Keratinocyte (primary cell): Measurements from ENCODE around the gene CENPF. TPM values are rescaled to one million over a fixed set of nuclear protein-coding genes. Genes with fewer than 3 reads are reported as not detected.

Source experiments
- DNase-seq: peaks from one replicate; pipeline ENCODE4 v3.0.0-alpha.2; 2011; ENCODE audit warnings: low read depth, missing footprints, low spot score
- FAIRE-seq: peaks from 2 replicates; lab custom pipeline; 2011; peaks lifted over from hg19 to GRCh38; lab: Jason Lieb, UNC
- H2AFZ ChIP-seq: 2 replicates; pipeline ENCODE4 v1.6.0; 2012; ENCODE audit warnings: low read length, control low read depth, inconsistent platforms; ENCODE audit not compliant: control insufficient read depth
- H3K27ac ChIP-seq: 2 replicates; pipeline ENCODE4 v1.5.1; 2011; ENCODE audit warnings: low read length; ENCODE audit not compliant: control insufficient read depth, insufficient read depth
- H3K27me3 ChIP-seq: 3 replicates; pipeline ENCODE4 v1.6.0; 2011; ENCODE audit warnings: low read length; ENCODE audit not compliant: control insufficient read depth, insufficient read depth; ENCODE audit errors: extremely low read depth
- H3K36me3 ChIP-seq, 2 experiments: 2 replicates in 1 of 2; 3 replicates in 1 of 2; pipeline ENCODE4 v1.5.1; 2011; ENCODE audit warnings: low read length in 2 of 2, mild to moderate bottlenecking in 1 of 2; ENCODE audit not compliant: control insufficient read depth in 2 of 2, insufficient read depth in 2 of 2; ENCODE audit errors: extremely low read depth in 1 of 2
- H3K4me1 ChIP-seq: 3 replicates; pipeline ENCODE4 v1.5.1; 2011; ENCODE audit warnings: low read length; ENCODE audit not compliant: control insufficient read depth, insufficient read depth; ENCODE audit errors: extremely low read depth
- H3K4me2 ChIP-seq: 3 replicates; pipeline ENCODE4 v1.6.0; 2011; ENCODE audit warnings: low read depth, low read length; ENCODE audit not compliant: control insufficient read depth, insufficient read depth; ENCODE audit errors: extremely low read depth
- H3K4me3 ChIP-seq, 3 experiments: fragments of 200-600 bp in 1 of 3; sonication (generic) in 1 of 3; 2 replicates in 2 of 3; 3 replicates in 1 of 3; pipeline ENCODE4 v1.5.1; 2011 to 2016; ENCODE audit warnings: low read length in 3 of 3, mild to moderate bottlenecking in 3 of 3, control low read depth in 2 of 3, inconsistent platforms in 1 of 3, low read depth in 1 of 3, mixed read lengths in 1 of 3, mixed run types in 1 of 3, moderate library complexity in 1 of 3; ENCODE audit not compliant: control insufficient read depth in 2 of 3, insufficient read depth in 2 of 3; ENCODE audit errors: extremely low read depth in 1 of 3
- H3K79me2 ChIP-seq: 2 replicates; pipeline ENCODE4 v1.6.0; 2012; ENCODE audit warnings: low read length; ENCODE audit not compliant: control insufficient read depth, insufficient read depth
- H3K9ac ChIP-seq: 3 replicates; pipeline ENCODE4 v1.6.0; 2011; ENCODE audit warnings: low read length; ENCODE audit not compliant: control insufficient read depth, insufficient read depth; ENCODE audit errors: extremely low read depth
- H3K9me1 ChIP-seq: 3 replicates; pipeline ENCODE4 v1.6.0; 2011; ENCODE audit warnings: low read length; ENCODE audit not compliant: control insufficient read depth, insufficient read depth; ENCODE audit errors: extremely low read depth
- H3K9me3 ChIP-seq: 2 replicates; pipeline ENCODE4 v1.5.1; 2012; ENCODE audit warnings: low read depth, low read length; ENCODE audit not compliant: control insufficient read depth
- H4K20me1 ChIP-seq: 3 replicates; pipeline ENCODE4 v1.6.0; 2011; ENCODE audit warnings: low read length; ENCODE audit not compliant: control insufficient read depth, insufficient read depth; ENCODE audit errors: extremely low read depth
- EZH2 ChIP-seq: IDR thresholded peaks from one replicate; pipeline ENCODE4 v1.6.1; 2012; ENCODE audit warnings: inconsistent platforms, mild to moderate bottlenecking, low read length, moderate library complexity
- dilution Hi-C: fragments of 300-500 bp; cut with MboI; formaldehyde crosslinking; loops from one replicate; pipeline ENCODE4 v1.7.0; 2020; ENCODE audit warnings: low sequenced_read_pairs; ENCODE audit not compliant: extremely low pct_ligation_motif_present
- polyA plus RNA-seq, 5 experiments: library from polyadenylated mRNA; depleted of rRNA in 3 of 5; stranded (reverse) in 3 of 5; stranded (forward) in 1 of 5; unstranded in 1 of 5; fragments of >200 nt; gene quantifications; 1 replicate in 1 of 5; 2 replicates in 3 of 5; 3 replicates in 1 of 5; pipeline versions ENCODE4 v1.2.1 to v1.2.3, GENCODE V29; 2011 to 2012; ENCODE audit warnings: missing spikeins in 2 of 5, low read depth in 1 of 5, low replicate concordance in 1 of 5
- TF ChIP-seq, protein P1 (sequence below), 3 experiments: IDR thresholded peaks in 1 of 3; conservative IDR thresholded peaks in 1 of 3; optimal IDR thresholded peaks in 1 of 3; 2 replicates in 2 of 3; 3 replicates in 1 of 3; pipeline versions ENCODE3 to v1.5.1; 2011; ENCODE audit warnings: low read length in 3 of 3, mild to moderate bottlenecking in 3 of 3, moderate library complexity in 2 of 3, control low read depth in 1 of 3, inconsistent platforms in 1 of 3; ENCODE audit not compliant: insufficient read depth in 2 of 3; ENCODE audit errors: extremely low read depth in 1 of 3

CENPF gene
- polyA plus RNA-seq, 1 donor (not counting 4 experiments of a cell fraction or from before 2014, with no cell fraction given), result 14.4 TPM

DNA sequence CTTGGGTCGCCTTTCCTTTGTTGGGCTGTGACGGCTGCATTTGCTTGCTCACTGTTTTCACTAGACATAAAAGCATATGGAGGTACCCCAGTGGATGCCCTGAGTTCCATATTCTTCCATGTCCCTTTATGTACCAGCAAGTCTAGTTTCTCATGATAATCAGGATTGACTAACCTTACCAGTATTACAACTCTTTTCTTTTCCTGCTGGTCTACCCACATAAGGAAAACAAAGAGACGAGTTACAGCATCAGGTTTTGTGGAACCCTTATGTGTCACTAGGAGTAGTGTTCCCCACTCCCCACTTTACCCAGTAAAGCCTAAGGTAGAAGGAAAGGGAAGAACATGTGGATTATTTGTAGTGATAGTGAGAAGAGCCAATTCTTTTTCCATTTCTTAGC is 16.4 kb upstream of the CENPF start:
- no peaks in the 10 kb centered on the region for H3K36me3 ChIP-seq
- H4K20me1 ChIP-seq, result no peaks in the 10 kb centered on the region
- no peak overlapping the region for H3K27ac ChIP-seq
- no peaks in the 10 kb centered on the region for H3K79me2 ChIP-seq
- peaks cover 25% of the 10 kb centered on the region for H3K4me1 ChIP-seq
- dilution Hi-C loops, result no loop called here
- no peaks in the 10 kb centered on the region for H3K9me1 ChIP-seq
- no peaks in the 10 kb centered on the region for H3K9me3 ChIP-seq
- TF ChIP-seq, protein P1, sequence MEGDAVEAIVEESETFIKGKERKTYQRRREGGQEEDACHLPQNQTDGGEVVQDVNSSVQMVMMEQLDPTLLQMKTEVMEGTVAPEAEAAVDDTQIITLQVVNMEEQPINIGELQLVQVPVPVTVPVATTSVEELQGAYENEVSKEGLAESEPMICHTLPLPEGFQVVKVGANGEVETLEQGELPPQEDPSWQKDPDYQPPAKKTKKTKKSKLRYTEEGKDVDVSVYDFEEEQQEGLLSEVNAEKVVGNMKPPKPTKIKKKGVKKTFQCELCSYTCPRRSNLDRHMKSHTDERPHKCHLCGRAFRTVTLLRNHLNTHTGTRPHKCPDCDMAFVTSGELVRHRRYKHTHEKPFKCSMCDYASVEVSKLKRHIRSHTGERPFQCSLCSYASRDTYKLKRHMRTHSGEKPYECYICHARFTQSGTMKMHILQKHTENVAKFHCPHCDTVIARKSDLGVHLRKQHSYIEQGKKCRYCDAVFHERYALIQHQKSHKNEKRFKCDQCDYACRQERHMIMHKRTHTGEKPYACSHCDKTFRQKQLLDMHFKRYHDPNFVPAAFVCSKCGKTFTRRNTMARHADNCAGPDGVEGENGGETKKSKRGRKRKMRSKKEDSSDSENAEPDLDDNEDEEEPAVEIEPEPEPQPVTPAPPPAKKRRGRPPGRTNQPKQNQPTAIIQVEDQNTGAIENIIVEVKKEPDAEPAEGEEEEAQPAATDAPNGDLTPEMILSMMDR (optimal IDR thresholded peaks at IDR 0.05 in 1 of 3, IDR thresholded peaks at IDR 0.05 in 1 of 3, conservative IDR thresholded peaks at IDR 0.05 in 1 of 3; ENCODE audit: extremely low read depth in 1 of 3, insufficient read depth in 2 of 3, low read length in 3 of 3), result no peak
- TF ChIP-seq EZH2, result no peak
- H3K4me3 ChIP-seq, result no peak overlapping the region
- DNase-seq, result no peak
- no peak overlapping the region for H2AFZ ChIP-seq
- no peaks in the 10 kb centered on the region for H3K27me3 ChIP-seq
- no peak overlapping the region for H3K9ac ChIP-seq
- H3K4me2 ChIP-seq, result no peak overlapping the region
- no peak for FAIRE-seq

DNA sequence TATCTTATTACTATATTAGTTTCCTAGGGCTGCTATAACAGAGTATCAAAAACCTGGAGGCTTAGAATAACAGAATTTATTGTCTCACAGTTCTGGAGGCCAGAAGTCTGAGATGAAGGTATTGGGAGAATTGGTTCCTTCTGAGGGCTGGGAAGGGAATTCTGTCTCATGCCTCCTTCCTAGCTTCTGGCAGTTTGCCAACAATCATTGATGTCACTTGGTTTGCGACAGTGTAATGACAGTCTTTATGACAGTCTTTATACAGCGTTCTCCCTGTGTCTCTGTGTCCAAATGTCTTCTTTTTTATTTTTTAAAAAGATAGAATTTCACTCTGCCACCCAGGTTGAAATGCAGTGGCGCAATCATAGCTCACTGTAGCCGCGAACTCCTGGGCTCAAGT is 15.8 kb upstream of the CENPF start:
- no peak overlapping the region for H2AFZ ChIP-seq
- no peaks in the 10 kb centered on the region for H3K9me3 ChIP-seq
- DNase-seq (no peak), FAIRE-seq (no peak)
- no peaks in the 10 kb centered on the region for H3K79me2 ChIP-seq
- H3K9ac ChIP-seq, result no peak overlapping the region
- TF ChIP-seq EZH2, result no peak
- TF ChIP-seq, protein P1 (optimal IDR thresholded peaks at IDR 0.05 in 1 of 3, IDR thresholded peaks at IDR 0.05 in 1 of 3, conservative IDR thresholded peaks at IDR 0.05 in 1 of 3; ENCODE audit: extremely low read depth in 1 of 3, insufficient read depth in 2 of 3, low read length in 3 of 3), result no peak
- H4K20me1 ChIP-seq, result no peaks in the 10 kb centered on the region
- H3K4me3 ChIP-seq, result no peak overlapping the region
- H3K27me3 ChIP-seq, result no peaks in the 10 kb centered on the region
- dilution Hi-C loops, result no loop called here
- H3K4me2 ChIP-seq, result no peak overlapping the region
- peaks cover 19% of the 10 kb centered on the region for H3K4me1 ChIP-seq
- no peaks in the 10 kb centered on the region for H3K9me1 ChIP-seq
- no peaks in the 10 kb centered on the region for H3K36me3 ChIP-seq
- H3K27ac ChIP-seq, result no peak overlapping the region
